Measurements from ENCODE around the gene CYTH1.

Gene CYTH1

GRCh38 chr17:78825696-78826095, 43.6 kb upstream of the CYTH1 start:
- peaks cover 96% of the 10 kb centered on the region for H3K36me3 ChIP-seq
- H3K4me3 ChIP-seq (ENCODE audit: low read depth, low read length), result no peak overlapping the region
- no peak for TF ChIP-seq CTCF (IDR thresholded peaks at IDR 0.05; ENCODE audit: low read depth, low read length)
- H3K27me3 ChIP-seq (ENCODE audit: insufficient read depth, low read depth, severe bottlenecking), result no peaks in the 10 kb centered on the region
- H3K27ac ChIP-seq, result no peak overlapping the region
- DNase-seq, result no peak
- H3K9me3 ChIP-seq (ENCODE audit: severe bottlenecking), result no peaks in the 10 kb centered on the region

- DNase-seq, result no peak
- Histone ChIP-seq H3K9me3 (ENCODE audit: severe bottlenecking) (no peaks in the 10 kb centered on the region), H3K27me3 (ENCODE audit: insufficient read depth, low read depth, severe bottlenecking) (no peaks in the 10 kb centered on the region), H3K4me3 (ENCODE audit: low read depth, low read length) (no peak overlapping the region), H3K36me3 (peaks cover 96% of the 10 kb centered on the region), H3K27ac (no peak overlapping the region)
- no peak for TF ChIP-seq CTCF (IDR thresholded peaks at IDR 0.05; ENCODE audit: low read depth, low read length)
These were observed 42.2 kb upstream of the CYTH1 start for GRCh38 chr17:78824240-78824639.

- Histone ChIP-seq H3K36me3 (peaks cover 96% of the 10 kb centered on the region), H3K27me3 (ENCODE audit: insufficient read depth, low read depth, severe bottlenecking) (no peaks in the 10 kb centered on the region), H3K27ac (no peak overlapping the region), H3K4me3 (ENCODE audit: low read depth, low read length) (no peak overlapping the region), H3K9me3 (ENCODE audit: severe bottlenecking) (no peaks in the 10 kb centered on the region)
- no peak for DNase-seq
- no peak for TF ChIP-seq CTCF (IDR thresholded peaks at IDR 0.05; ENCODE audit: low read depth, low read length)
These were observed 41.4 kb upstream of the CYTH1 start for GRCh38 chr17:78823282-78824046.

- no peak overlapping the region for H3K4me3 ChIP-seq (ENCODE audit: low read depth, low read length)
- H3K27ac ChIP-seq, result no peak overlapping the region
- no peaks in the 10 kb centered on the region for H3K9me3 ChIP-seq (ENCODE audit: severe bottlenecking)
- H3K36me3 ChIP-seq, result peaks cover 96% of the 10 kb centered on the region
- no peaks in the 10 kb centered on the region for H3K27me3 ChIP-seq (ENCODE audit: insufficient read depth, low read depth, severe bottlenecking)
- no peak for DNase-seq
- TF ChIP-seq CTCF (IDR thresholded peaks at IDR 0.05; ENCODE audit: low read depth, low read length), result no peak
These were observed 40.5 kb upstream of the CYTH1 start for GRCh38 chr17:78822552-78822951.

- no peak overlapping the region for H3K27ac ChIP-seq
These were observed 39.9 kb upstream of the CYTH1 start for GRCh38 chr17:78821961-78822360.

More at GRCh38 chr17:78821961-78822360, 39.9 kb upstream of the CYTH1 start:
- TF ChIP-seq CTCF (IDR thresholded peaks at IDR 0.05; ENCODE audit: low read depth, low read length), result no peak
- Histone ChIP-seq H3K9me3 (ENCODE audit: severe bottlenecking) (no peaks in the 10 kb centered on the region), H3K4me3 (ENCODE audit: low read depth, low read length) (no peak overlapping the region), H3K36me3 (peaks cover 96% of the 10 kb centered on the region), H3K27me3 (ENCODE audit: insufficient read depth, low read depth, severe bottlenecking) (no peaks in the 10 kb centered on the region)
- no peak for DNase-seq
